Pancreas (tissue), 10 donors: Measurements from ENCODE around the gene PARVG. TPM values are rescaled to one million over a fixed set of nuclear protein-coding genes. Genes with fewer than 3 reads are reported as not detected.

Experiments used
- ATAC-seq, 4 donors: fragments of 200-7000 bp; cut with Tn5 transposase; one replicate each; pipeline versions ENCODE4 v1.8.0 to v1.9.1; 2020; ENCODE audit warnings: mild to moderate bottlenecking in 4 of 4, moderate library complexity in 4 of 4
- DNase-seq, 6 donors: peaks; one replicate each; pipeline ENCODE4 v3.0.0-alpha.2; 2020
- FAIRE-seq: peaks from 2 replicates; lab custom pipeline; 2012; peaks lifted over from hg19 to GRCh38; lab: Jason Lieb, UNC
- H3K27ac ChIP-seq, 4 donors: fragments of 200-600 bp; sonication (generic); 1 replicate in 3 of 4; 2 replicates in 1 of 4; pipeline versions ENCODE4 v1.5.0 to v1.8.0; 2020
- H3K27me3 ChIP-seq, 4 donors: fragments of 200-600 bp; one replicate each; pipeline ENCODE4 v1.8.0; 2021
- H3K36me3 ChIP-seq, 3 donors: fragments of 200-600 bp; sonication (generic) in 1 of 3; one replicate each; pipeline versions ENCODE4 v1.5.0 to v1.8.0; 2020 to 2021
- H3K4me1 ChIP-seq, 3 donors: fragments of 200-600 bp; one replicate each; pipeline ENCODE4 v1.8.0; 2021
- H3K4me3 ChIP-seq, 4 donors: fragments of 200-600 bp; sonication (generic) in 2 of 4; one replicate each; pipeline versions ENCODE4 v1.5.0 to v1.8.0; 2020 to 2021
- H3K9me3 ChIP-seq, 4 donors: fragments of 200-600 bp; one replicate each; pipeline ENCODE4 v1.8.0; 2021
- CTCF ChIP-seq, 4 donors: fragments of 200-600 bp; sonication (generic) in 3 of 4; IDR thresholded peaks; one replicate each; pipeline versions ENCODE4 v1.5.0 to v1.8.0; 2021; ENCODE audit warnings: antibody characterized with exemption in 4 of 4
- WGBS, 2 donors: extraction: QIAGEN DNeasy Blood & Tissue Kit; methylation state at CpG; one replicate each; pipeline ENCODE4 v1.1.7; 2013; 5-methylcytosine and 5-hydroxymethylcytosine counted together
- intact Hi-C, 3 donors: fragments of 100-400 bp; cut with DNase I; formaldehyde crosslinking; loops; one replicate each; pipeline versions ENCODE4 v1.11.1 to v1.14.2; 2022
- polyA plus RNA-seq, 2 donors: library from polyadenylated mRNA; stranded (reverse); fragments of 200-250 nt; gene quantifications; one replicate each; pipeline ENCODE4 v1.2.3, GENCODE V29; 2013
- total RNA-seq, 6 donors: library from RNA; stranded (reverse); fragmentation: NEBNext Ultra II Directional in 4 of 6; extraction: Animal tissue kit (Norgen Biotek cat#: 25700) in 4 of 6; gene quantifications; one replicate each; pipeline versions ENCODE4 v1.2.1 to v1.2.4, GENCODE V29; 2021 to 2023
- donor health status: healthy with polysubstance abuse.
- donor health status: DM: no; HTN: no; CAD: no; lungs with moderate emphysema.
- donor health status: DM: no; HTN: no; CAD: no.
- donor health status: control.
- donor health status: control.
- donor health status: Bipolar disorder and iron deficiency.
- donor health status: DM: yes; HTN: yes; CAD: no.
- donor health status: DM: no; HTN: no; CAD: no.
- donor health status: DM: no; HTN: no; CAD: no.
- donor health status: DM: yes; HTN: yes; CAD: no.

PARVG gene
- total and polyA plus RNA-seq, 8 donors: 1.1 to 17.0 (median 3.2) TPM

DNA sequence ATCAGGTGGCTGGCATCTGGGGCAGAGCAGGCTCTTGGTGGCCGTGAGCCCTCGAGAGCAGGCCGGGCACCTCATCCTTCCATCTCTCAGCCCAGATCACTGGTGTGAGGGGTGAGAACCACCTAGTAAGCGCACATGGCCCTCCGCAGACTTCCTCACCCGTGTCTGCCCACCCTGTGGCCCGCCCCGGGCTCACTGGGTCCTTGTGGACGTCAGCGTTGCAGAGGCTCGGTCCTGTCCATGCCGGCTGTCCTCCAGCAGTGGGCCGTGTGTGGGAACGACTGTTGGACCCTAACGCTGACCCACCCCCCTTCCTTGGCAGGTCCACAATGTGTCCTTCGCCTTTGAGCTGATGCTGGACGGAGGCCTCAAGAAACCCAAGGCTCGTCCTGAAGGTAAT lies 17.2 kb upstream of the PARVG start:
- DNase-seq (peak in 1 of 6 donors; percentile 22), ATAC-seq (no peak), FAIRE-seq (no peak)
- Histone ChIP-seq H3K9me3 (no peaks in the 10 kb centered on the region), H3K27ac (no peak overlapping the region), H3K4me3 (no peak overlapping the region), H3K4me1 (no peaks in the 10 kb centered on the region), H3K36me3 (no peaks in the 10 kb centered on the region), H3K27me3 (no peaks in the 10 kb centered on the region)
- TF ChIP-seq CTCF (IDR thresholded peaks at IDR 0.05): no peak
- WGBS, 2 donors: 81 to 91% methylated on average over 18 of the region's 18 CpGs
- intact Hi-C loops: no loop called here

- intact Hi-C loops: no loop called here
- ATAC-seq (no peak), DNase-seq (peak in 1 of 6 donors; percentile 16), FAIRE-seq (no peak)
- H3K27ac ChIP-seq: no peak overlapping the region
- H3K36me3 ChIP-seq: no peaks in the 10 kb centered on the region
- no peaks in the 10 kb centered on the region for H3K9me3 ChIP-seq
- no peaks in the 10 kb centered on the region for H3K4me1 ChIP-seq
- no peak for TF ChIP-seq CTCF (IDR thresholded peaks at IDR 0.05)
- no peak overlapping the region for H3K4me3 ChIP-seq
- no peaks in the 10 kb centered on the region for H3K27me3 ChIP-seq
- 77 to 78% methylated on average over 11 of the region's 11 CpGs for WGBS, 2 donors
Measured at GRCh38 chr22:44164031-44164430, 16.7 kb upstream of the PARVG start.

GRCh38 chr22:44165286-44165874 lies 15.3 kb upstream of the PARVG start:
- intact Hi-C loops: no loop called here
- FAIRE-seq (no peak), DNase-seq (no peak), ATAC-seq (no peak)
- TF ChIP-seq CTCF (IDR thresholded peaks at IDR 0.05): no peak
- Histone ChIP-seq H3K27me3 (no peaks in the 10 kb centered on the region), H3K4me3 (no peak overlapping the region), H3K27ac (no peak overlapping the region), H3K9me3 (no peaks in the 10 kb centered on the region), H3K4me1 (no peaks in the 10 kb centered on the region), H3K36me3 (no peaks in the 10 kb centered on the region)
- 87 to 89% methylated on average over 15 of the region's 15 CpGs for WGBS, 2 donors

DNA sequence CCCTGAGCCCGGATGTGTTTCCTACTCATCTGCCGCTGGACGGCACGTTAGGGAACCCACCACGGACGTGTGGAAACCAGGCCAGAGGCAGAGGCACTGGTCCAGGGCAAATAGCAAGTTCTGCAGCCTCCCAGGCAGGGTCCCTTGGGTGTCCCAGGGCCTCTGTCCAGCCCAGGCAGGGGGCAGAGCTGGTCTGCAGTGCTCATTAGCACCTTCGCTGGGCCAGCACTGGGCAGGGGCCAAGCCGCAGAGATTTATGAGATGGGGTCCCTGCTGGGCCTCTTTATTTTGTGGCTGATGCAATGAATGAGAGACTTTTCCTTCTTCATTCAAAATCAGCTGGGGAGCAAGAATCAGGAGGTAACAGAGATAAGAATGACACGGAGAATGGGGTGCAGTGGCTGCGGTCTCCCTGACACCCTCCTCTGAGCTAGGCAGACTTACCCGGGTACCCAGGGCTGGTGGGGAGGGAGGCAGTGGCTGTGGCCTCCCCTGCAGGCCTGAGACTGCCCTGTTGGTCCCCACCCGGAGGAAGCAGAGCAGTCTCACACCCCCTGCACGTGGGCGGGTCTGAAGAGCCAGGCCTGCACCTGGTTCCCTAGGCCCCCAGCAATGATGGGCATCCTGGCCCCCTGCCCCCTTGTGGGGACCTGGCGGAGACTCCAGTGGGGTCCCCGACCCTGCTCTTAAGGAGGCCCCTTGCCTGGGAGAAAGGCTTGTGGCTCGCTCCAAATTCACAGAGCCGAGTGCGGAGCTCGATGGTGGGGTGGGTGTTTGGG lies 14.0 kb upstream of the PARVG start:
- Histone ChIP-seq H3K9me3 (no peaks in the 10 kb centered on the region), H3K4me3 (no peak overlapping the region), H3K36me3 (no peaks in the 10 kb centered on the region), H3K4me1 (no peaks in the 10 kb centered on the region), H3K27me3 (no peaks in the 10 kb centered on the region), H3K27ac (no peak overlapping the region)
- FAIRE-seq: no peak
- intact Hi-C loops: no loop called here
- TF ChIP-seq CTCF (IDR thresholded peaks at IDR 0.05): no peak
- no peak for DNase-seq
- 84 to 89% methylated on average over 20 of the region's 20 CpGs for WGBS, 2 donors
- no peak for ATAC-seq

DNA sequence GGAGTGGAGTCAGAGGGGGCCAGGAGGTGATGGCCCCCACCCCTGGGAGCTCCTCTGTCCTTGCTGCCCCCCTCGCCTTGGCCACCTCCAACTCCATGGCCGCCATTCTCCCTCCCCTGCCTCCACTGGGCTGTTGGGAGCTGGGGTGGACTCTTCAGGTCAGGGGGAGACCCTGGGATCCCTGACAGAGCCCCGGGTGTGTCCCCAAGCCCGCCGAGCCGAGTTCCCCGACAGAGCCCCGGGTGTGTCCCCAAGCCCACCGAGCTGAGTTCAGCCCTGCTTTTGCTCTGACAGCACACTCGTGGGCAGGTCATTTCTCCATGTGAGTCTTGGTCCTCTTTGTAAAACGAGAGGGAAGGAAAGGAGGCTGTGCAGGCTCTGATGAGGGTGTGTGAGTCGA lies 13.2 kb upstream of the PARVG start:
- no peak for DNase-seq
- H3K9me3 ChIP-seq: no peaks in the 10 kb centered on the region
- no peak overlapping the region for H3K27ac ChIP-seq
- 70 to 75% methylated on average over 6 to 12 of the region's 12 CpGs for WGBS, 2 donors
- no peak for FAIRE-seq
- no peak for TF ChIP-seq CTCF (IDR thresholded peaks at IDR 0.05)
- H3K4me1 ChIP-seq: no peaks in the 10 kb centered on the region
- no peak overlapping the region for H3K4me3 ChIP-seq
- no peak for ATAC-seq
- intact Hi-C loops: no loop called here
- no peaks in the 10 kb centered on the region for H3K27me3 ChIP-seq
- H3K36me3 ChIP-seq: no peaks in the 10 kb centered on the region
